Upper lobe of left lung (tissue), 4 donors: ENCODE results near the gene CPEB3.

Experiments used
- CTCF ChIP-seq, 6 experiments: fragments of 450-650 bp in 4 of 6; fragments of 200-600 bp in 2 of 6; sonication (generic) in 2 of 6; IDR thresholded peaks; one replicate each; pipeline ENCODE4 v1.5.1; 2016 to 2019; ENCODE audit warnings: antibody characterized with exemption in 6 of 6
- EP300 ChIP-seq, 4 donors: sonication (generic); formaldehyde crosslinking; IDR thresholded peaks; one replicate each; pipeline ENCODE4 v1.5.1; 2017; ENCODE audit warnings: antibody characterized with exemption in 4 of 4, control low read depth in 2 of 4
- POLR2A ChIP-seq, 4 donors: fragments of 450-650 bp; IDR thresholded peaks; one replicate each; pipeline ENCODE4 v1.5.1; 2016 to 2017; ENCODE audit warnings: antibody characterized with exemption in 4 of 4, mild to moderate bottlenecking in 2 of 4
- POLR2AphosphoS5 ChIP-seq, 2 donors: sonication (generic); formaldehyde crosslinking; IDR thresholded peaks; one replicate each; pipeline ENCODE4 v1.5.1; 2017; ENCODE audit warnings: antibody characterized with exemption in 2 of 2

DNA sequence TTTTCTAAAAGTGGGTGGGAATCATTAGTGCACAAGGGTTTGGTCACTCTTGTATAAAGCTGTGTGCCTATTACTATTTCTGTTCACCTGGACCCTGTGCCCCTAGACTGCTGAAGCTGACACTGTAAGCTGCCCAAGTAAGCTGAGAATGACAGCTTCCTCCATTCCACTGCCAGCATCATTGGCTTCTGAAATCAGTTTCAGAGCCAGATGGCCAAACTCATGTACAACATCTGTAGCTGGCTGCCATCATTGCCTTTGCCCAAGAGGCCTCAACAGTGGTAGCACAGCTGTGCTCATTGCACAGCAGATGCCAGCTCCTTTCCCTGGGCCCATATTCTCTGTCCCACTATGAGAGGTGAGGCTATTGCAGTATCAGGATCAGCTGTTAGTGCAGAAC lies 165.7 kb downstream of the CPEB3 start:
- TF ChIP-seq POLR2AphosphoS5 (IDR thresholded peaks at IDR 0.05) (no peak), POLR2A (IDR thresholded peaks at IDR 0.05) (no peak), CTCF (IDR thresholded peaks at IDR 0.05) (no peak), EP300 (IDR thresholded peaks at IDR 0.05) (no peak)
